Esophagus muscularis mucosa (tissue), 4 donors: Measurements from ENCODE around the gene C11orf24. TPM values are rescaled to one million over a fixed set of nuclear protein-coding genes. Genes with fewer than 3 reads are reported as not detected.

Source experiments
- DNase-seq: peaks from one replicate; pipeline ENCODE4 v3.0.0-alpha.2; 2017; ENCODE audit errors: extremely low spot score
- H3K27ac ChIP-seq, 4 donors: fragments of 200-600 bp; sonication (generic); replicated peaks in 1 of 4; 1 replicate in 3 of 4; 2 replicates in 1 of 4; pipeline ENCODE4 v1.5.1; 2016 to 2019; ENCODE audit warnings: mild to moderate bottlenecking in 1 of 4
- H3K27me3 ChIP-seq, 4 donors: fragments of 200-600 bp; sonication (generic); one replicate each; pipeline versions ENCODE4 v1.5.1 to v1.6.0; 2016 to 2019
- H3K36me3 ChIP-seq, 4 donors: fragments of 200-600 bp; sonication (generic); one replicate each; pipeline ENCODE4 v1.5.1; 2016 to 2019
- H3K4me1 ChIP-seq, 4 donors: fragments of 200-600 bp; sonication (generic); one replicate each; pipeline ENCODE4 v1.5.1; 2016 to 2019
- H3K4me3 ChIP-seq, 4 donors: fragments of 200-600 bp; sonication (generic); 1 replicate in 2 of 4; 2 replicates in 2 of 4; pipeline ENCODE4 v1.5.1; 2016 to 2019; ENCODE audit warnings: mild to moderate bottlenecking in 4 of 4, moderate library complexity in 1 of 4
- H3K9me3 ChIP-seq, 4 donors: fragments of 200-600 bp; sonication (generic); 1 replicate in 3 of 4; 2 replicates in 1 of 4; pipeline ENCODE4 v1.5.1; 2016 to 2019
- CTCF ChIP-seq, 3 experiments: fragments of 200-600 bp in 2 of 3; fragments of 450-650 bp in 1 of 3; sonication (generic) in 2 of 3; IDR thresholded peaks; one replicate each; pipeline ENCODE4 v1.5.1; 2017 to 2019; ENCODE audit warnings: antibody characterized with exemption in 3 of 3, mild to moderate bottlenecking in 2 of 3, moderate library complexity in 1 of 3
- EP300 ChIP-seq: sonication (generic); formaldehyde crosslinking; IDR thresholded peaks from one replicate; pipeline ENCODE4 v1.6.1; 2017; ENCODE audit warnings: antibody characterized with exemption
- POLR2A ChIP-seq: fragments of 450-650 bp; IDR thresholded peaks from one replicate; pipeline ENCODE4 v1.6.1; 2017; ENCODE audit warnings: antibody characterized with exemption, moderate library complexity, mild to moderate bottlenecking, low read depth
- POLR2AphosphoS5 ChIP-seq, 2 donors: sonication (generic); formaldehyde crosslinking; IDR thresholded peaks; one replicate each; pipeline ENCODE4 v1.6.1; 2017; ENCODE audit warnings: antibody characterized with exemption in 2 of 2
- WGBS: methylation state at CpG from one replicate; pipeline ENCODE4 v1.1.5; 2018; 5-methylcytosine and 5-hydroxymethylcytosine counted together
- intact Hi-C: fragments of 100-400 bp; cut with DNase I; formaldehyde crosslinking; loops from one replicate; pipeline ENCODE4 v1.15.1; 2023
- total RNA-seq, 4 donors: library from RNA; depleted of rRNA; stranded (reverse); fragments of >200 nt; gene quantifications; one replicate each; pipeline versions ENCODE4 v1.1.0 to v1.2.1, GENCODE V29; 2016

C11orf24 gene
- total RNA-seq, 4 donors from 2014 or later: 27.0 to 41.5 (median 31.5) TPM

DNA sequence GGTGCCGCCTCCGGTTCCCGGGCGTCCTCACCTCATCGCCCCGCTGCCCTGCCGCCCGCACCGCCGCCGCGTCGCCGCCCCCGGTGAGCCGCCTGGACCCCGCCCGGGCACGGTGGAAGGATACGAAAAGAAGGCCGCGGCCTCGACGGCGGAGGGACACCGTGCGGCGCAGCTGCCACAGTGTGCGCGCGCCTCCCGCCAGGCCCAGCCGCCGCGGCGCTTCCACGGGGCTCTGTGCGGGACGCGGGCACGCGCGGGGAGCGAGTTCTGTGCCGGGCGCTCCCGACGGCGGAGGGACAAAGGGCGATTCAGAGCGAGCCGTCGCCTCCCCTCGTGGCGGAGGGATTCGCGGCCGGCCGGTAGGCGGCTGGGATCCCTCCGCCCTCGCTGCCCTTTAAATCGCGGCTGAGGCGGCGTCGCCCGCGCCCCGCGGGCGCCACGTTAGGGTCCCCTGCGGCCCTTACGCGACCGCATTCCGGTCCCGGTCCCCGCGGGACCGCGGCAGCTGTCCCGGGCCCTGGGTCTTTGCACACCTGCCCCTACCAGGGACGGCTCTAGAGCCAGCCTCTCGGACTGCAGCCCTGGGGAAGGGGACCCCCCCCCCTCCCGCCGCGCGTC is 58.1 kb downstream of the C11orf24 start:
- peaks cover 37 to 50% (median 46%) of the 10 kb centered on the region in 4 donors for H3K4me1 ChIP-seq
- intact Hi-C loops: loop anchor here (2.0 kb wide), 1 partner anchor 175 kb away; the partner anchor contains the start of gene TCIRG1
- WGBS: 3% methylated on average over 14 of the region's 90 CpGs
- no peaks in the 10 kb centered on the region for H3K36me3 ChIP-seq
- peak; percentile 96 for DNase-seq
- H3K9me3 ChIP-seq: no peaks in the 10 kb centered on the region
- H3K27ac ChIP-seq: peak overlapping the region; percentile 99 to 100 (median 100)
- peak overlapping the region; percentile 78 to 93 (median 87) for H3K4me3 ChIP-seq
- TF ChIP-seq CTCF (IDR thresholded peaks at IDR 0.05) (no peak), POLR2A (peak; percentile 86), EP300 (no peak), POLR2AphosphoS5 (IDR thresholded peaks at IDR 0.05) (peak; percentile 35 to 79)
- H3K27me3 ChIP-seq: no peaks in the 10 kb centered on the region

- DNase-seq: no peak
- Histone ChIP-seq H3K27ac (peak within 1 kb of the TSS; percentile 99 to 100 (median 100)), H3K36me3 (no peaks in the 10 kb centered on the region), H3K27me3 (no peaks in the 10 kb centered on the region), H3K4me1 (peaks cover 42 to 53% (median 51%) of the 10 kb centered on the region in 4 donors), H3K4me3 (peak within 1 kb of the TSS; percentile 78 to 93 (median 87)), H3K9me3 (no peaks in the 10 kb centered on the region)
- TF ChIP-seq POLR2A: no peak
- intact Hi-C loops: loop anchor here (2.0 kb wide), 1 partner anchor 174 kb away; the partner anchor contains the start of gene TCIRG1
- 3% methylated on average over 8 of the region's 60 CpGs for WGBS
Measured at GRCh38 chr11:68213135-68213515, 58.6 kb downstream of the C11orf24 start, which contains the start of gene KMT5B. TSS of gene KMT5B (minus strand) at chr11:68213296. CDS start at chr11:68190076, 23,220 bp downstream.

GRCh38 chr11:68212421-68213134 is 59.2 kb downstream of the C11orf24 start:
- H3K4me3 ChIP-seq: peak overlapping the region; percentile 78 to 93 (median 87)
- H3K27me3 ChIP-seq: no peaks in the 10 kb centered on the region
- H3K27ac ChIP-seq: peak overlapping the region; percentile 99 to 100 (median 100)
- 2% methylated on average over 9 of the region's 80 CpGs for WGBS
- intact Hi-C loops: loop anchor here (2.0 kb wide), 1 partner anchor 174 kb away; the partner anchor contains the start of gene TCIRG1
- no peaks in the 10 kb centered on the region for H3K36me3 ChIP-seq
- H3K9me3 ChIP-seq: no peaks in the 10 kb centered on the region
- no peak for TF ChIP-seq POLR2A
- peak; percentile 23 to 51 (median 38) for TF ChIP-seq CTCF (IDR thresholded peaks at IDR 0.05)
- peak; percentile 38 to 42 for TF ChIP-seq POLR2AphosphoS5 (IDR thresholded peaks at IDR 0.05)
- no peak for DNase-seq
- H3K4me1 ChIP-seq: peaks cover 42 to 58% (median 55%) of the 10 kb centered on the region in 4 donors

DNA sequence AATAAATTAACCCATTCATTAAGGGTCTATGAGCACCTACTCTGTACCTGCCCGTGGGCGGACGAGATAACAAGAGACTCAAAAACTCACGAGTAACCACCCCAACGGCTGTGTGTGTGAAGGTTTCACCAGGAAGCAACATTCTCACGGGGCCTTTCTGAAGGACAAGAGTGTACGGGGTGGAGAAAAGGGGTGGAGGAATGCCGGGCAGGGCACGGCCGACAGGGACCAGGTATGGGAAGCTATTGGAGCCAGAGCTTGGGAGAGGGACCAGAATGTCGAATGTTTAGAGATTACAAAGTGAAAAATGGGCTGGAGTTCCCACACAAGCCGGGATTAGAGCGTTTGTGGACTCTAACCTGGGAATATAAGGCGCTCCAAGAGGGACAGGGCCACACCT is 60.2 kb downstream of the C11orf24 start:
- H3K36me3 ChIP-seq: no peaks in the 10 kb centered on the region
- DNase-seq: no peak
- WGBS: 37% methylated on average over 14 of the region's 14 CpGs
- no peak for TF ChIP-seq POLR2A
- TF ChIP-seq EP300: no peak
- no peak for TF ChIP-seq CTCF (IDR thresholded peaks at IDR 0.05)
- intact Hi-C loops: no loop called here
- peak overlapping the region; percentile 19 to 99 (median 68) for H3K27ac ChIP-seq
- H3K27me3 ChIP-seq: no peaks in the 10 kb centered on the region
- H3K9me3 ChIP-seq: no peaks in the 10 kb centered on the region
- H3K4me3 ChIP-seq: peak overlapping the region; percentile 78 to 93 (median 87)
- H3K4me1 ChIP-seq: peaks cover 42 to 68% (median 66%) of the 10 kb centered on the region in 4 donors

Other genes starting within 250 kb of the C11orf24 start
- 100 to 1,000 TPM; 178 to 271 (median 198) TPM for gene NDUFS8, start 241.3 kb downstream of the C11orf24 start, total RNA-seq
- 100 to 1,000 TPM in 1 of 4 donors, 10 to 100 TPM in 3; 61.6 to 124 (median 81.4) TPM for gene TCIRG1, start 232.9 kb downstream of the C11orf24 start, total RNA-seq
- gene CHKA, start 150.6 kb downstream of the C11orf24 start, total RNA-seq: 10 to 100 TPM; 13.8 to 20.3 (median 18.3) TPM
- gene KMT5B, start 58.7 kb downstream of the C11orf24 start, total RNA-seq: 10 to 100 TPM; 28.7 to 49.4 (median 43.3) TPM
- 10 to 100 TPM; 34.0 to 78.4 (median 56.2) TPM for gene LRP5, start 40.6 kb upstream of the C11orf24 start, total RNA-seq
- 100 to 1,000 TPM; 106 to 132 (median 116) TPM for gene PPP6R3, start 188.8 kb upstream of the C11orf24 start, total RNA-seq